Prostate gland (tissue), 2 donors: ENCODE data around the gene SLC22A1.

Experiments
- CTCF ChIP-seq, 4 experiments: fragments of 200-600 bp in 2 of 4; fragments of 450-650 bp in 2 of 4; sonication (generic) in 2 of 4; IDR thresholded peaks; 1 replicate in 3 of 4; 2 replicates in 1 of 4; pipeline ENCODE4 v1.5.1; 2016 to 2019; ENCODE audit warnings: antibody characterized with exemption in 4 of 4, mild to moderate bottlenecking in 2 of 4, moderate library complexity in 2 of 4
- POLR2AphosphoS5 ChIP-seq: sonication (generic); formaldehyde crosslinking; IDR thresholded peaks from one replicate; pipeline ENCODE4 v1.6.1; 2017; ENCODE audit warnings: antibody characterized with exemption

DNA sequence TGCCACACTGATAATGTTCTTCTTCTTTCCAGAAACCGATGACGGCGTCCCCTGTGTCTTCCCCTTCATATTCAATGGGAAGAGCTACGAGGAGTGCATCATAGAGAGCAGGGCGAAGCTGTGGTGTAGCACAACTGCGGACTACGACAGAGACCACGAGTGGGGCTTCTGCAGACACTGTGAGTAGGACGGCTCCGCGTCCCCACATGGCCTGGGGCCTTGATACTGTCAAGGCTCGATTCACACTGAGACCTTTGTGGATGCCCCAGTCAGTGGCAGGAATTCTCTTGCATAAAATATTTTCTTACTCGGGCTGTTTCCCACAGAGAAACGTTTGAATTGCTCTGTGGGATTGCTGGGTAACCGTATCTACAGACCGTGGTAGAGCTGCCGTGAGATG is 41.5 kb upstream of the SLC22A1 start:
- no peak for TF ChIP-seq CTCF (IDR thresholded peaks at IDR 0.05)
- no peak for TF ChIP-seq POLR2AphosphoS5
